HEK293T (cell line): Measurements from ENCODE around the gene MTA1.

ENCODE experiments used
- BHLHE40 ChIP-seq: fragments of 450-650 bp; IDR thresholded peaks from 2 replicates; pipeline ENCODE4 v1.6.1; 2016; ENCODE audit warnings: mild to moderate bottlenecking, moderate library complexity, borderline replicate concordance
- HDGF ChIP-seq: fragments of 450-650 bp; IDR thresholded peaks from 2 replicates; pipeline ENCODE4 v1.6.1; 2017; ENCODE audit warnings: antibody characterized with exemption, borderline replicate concordance
- L3MBTL2 ChIP-seq: fragments of 450-650 bp; conservative IDR thresholded peaks from 2 replicates; pipeline ENCODE4 v1.6.1; 2016; ENCODE audit warnings: mild to moderate bottlenecking
- NFRKB ChIP-seq: fragments of 450-650 bp; IDR thresholded peaks from 2 replicates; pipeline ENCODE4 v1.6.1; 2016; ENCODE audit warnings: mild to moderate bottlenecking, moderate library complexity
- SP1 ChIP-seq: fragments of 450-650 bp; IDR thresholded peaks from 2 replicates; pipeline ENCODE4 v1.6.1; 2017
- SUZ12 ChIP-seq: fragments of 450-650 bp; IDR thresholded peaks from 2 replicates; pipeline ENCODE4 v1.6.1; 2016; ENCODE audit warnings: mild to moderate bottlenecking
- TARDBP ChIP-seq: fragments of 450-650 bp; IDR thresholded peaks from 2 replicates; pipeline ENCODE4 v1.6.1; 2016

GRCh38 chr14:105452963-105453362 lies 33.3 kb downstream of the MTA1 start:
- TF ChIP-seq HDGF (no peak), NFRKB (no peak), SP1 (no peak), BHLHE40 (no peak), SUZ12 (no peak), TARDBP (no peak), L3MBTL2 (no peak)
